GM06990 (cell line): ENCODE measurements around the gene FBXW8.

Experiments used
- DNase-seq: peaks from one replicate; pipeline ENCODE4 v3.0.0-alpha.2; 2011; ENCODE audit not compliant: insufficient read length; ENCODE audit errors: extremely low read depth
- H3K27me3 ChIP-seq: replicated peaks from 2 replicates; pipeline ENCODE4 v1.6.0; 2011; ENCODE audit warnings: low read length; ENCODE audit not compliant: control insufficient read depth, insufficient read depth
- H3K36me3 ChIP-seq: 2 replicates; pipeline ENCODE4 v1.5.1; 2011; ENCODE audit warnings: low read length; ENCODE audit not compliant: control insufficient read depth, insufficient read depth
- H3K4me3 ChIP-seq: replicated peaks from 2 replicates; pipeline ENCODE4 v1.5.1; 2011; ENCODE audit warnings: low read depth, mild to moderate bottlenecking, control low read depth, low read length
- TF ChIP-seq, protein P1 (sequence below): IDR thresholded peaks from 2 replicates; pipeline ENCODE4 v1.5.1; 2011; ENCODE audit warnings: low read length, control low read depth, mild to moderate bottlenecking, inconsistent platforms; ENCODE audit not compliant: insufficient read depth, poor library complexity, severe bottlenecking

FBXW8 gene

DNA sequence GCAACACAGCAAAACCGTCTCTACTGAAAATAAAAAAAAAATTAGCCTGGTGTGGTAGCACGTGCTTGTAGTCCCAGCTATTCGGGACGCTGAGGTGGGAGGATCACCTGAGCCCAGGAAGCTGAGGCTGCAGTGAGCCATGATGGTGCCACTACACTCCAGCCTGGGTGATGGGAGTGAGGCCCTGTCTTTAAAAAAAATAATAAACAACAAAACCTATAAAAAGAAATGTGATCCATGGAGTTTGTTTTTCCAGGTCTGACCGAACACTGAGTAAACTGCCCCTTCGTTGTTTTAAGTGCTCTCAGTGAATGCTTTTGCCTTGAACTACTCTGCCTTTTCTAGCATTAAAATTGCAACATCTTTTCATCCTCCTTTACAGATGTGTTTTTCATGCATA, 111.7 kb downstream of the FBXW8 start:
- no peak for DNase-seq
- no peak overlapping the region for H3K4me3 ChIP-seq
- TF ChIP-seq, protein P1, sequence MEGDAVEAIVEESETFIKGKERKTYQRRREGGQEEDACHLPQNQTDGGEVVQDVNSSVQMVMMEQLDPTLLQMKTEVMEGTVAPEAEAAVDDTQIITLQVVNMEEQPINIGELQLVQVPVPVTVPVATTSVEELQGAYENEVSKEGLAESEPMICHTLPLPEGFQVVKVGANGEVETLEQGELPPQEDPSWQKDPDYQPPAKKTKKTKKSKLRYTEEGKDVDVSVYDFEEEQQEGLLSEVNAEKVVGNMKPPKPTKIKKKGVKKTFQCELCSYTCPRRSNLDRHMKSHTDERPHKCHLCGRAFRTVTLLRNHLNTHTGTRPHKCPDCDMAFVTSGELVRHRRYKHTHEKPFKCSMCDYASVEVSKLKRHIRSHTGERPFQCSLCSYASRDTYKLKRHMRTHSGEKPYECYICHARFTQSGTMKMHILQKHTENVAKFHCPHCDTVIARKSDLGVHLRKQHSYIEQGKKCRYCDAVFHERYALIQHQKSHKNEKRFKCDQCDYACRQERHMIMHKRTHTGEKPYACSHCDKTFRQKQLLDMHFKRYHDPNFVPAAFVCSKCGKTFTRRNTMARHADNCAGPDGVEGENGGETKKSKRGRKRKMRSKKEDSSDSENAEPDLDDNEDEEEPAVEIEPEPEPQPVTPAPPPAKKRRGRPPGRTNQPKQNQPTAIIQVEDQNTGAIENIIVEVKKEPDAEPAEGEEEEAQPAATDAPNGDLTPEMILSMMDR = no peak
- H3K36me3 ChIP-seq = peaks cover 15% of the 10 kb centered on the region
- H3K27me3 ChIP-seq = no peaks in the 10 kb centered on the region

DNA sequence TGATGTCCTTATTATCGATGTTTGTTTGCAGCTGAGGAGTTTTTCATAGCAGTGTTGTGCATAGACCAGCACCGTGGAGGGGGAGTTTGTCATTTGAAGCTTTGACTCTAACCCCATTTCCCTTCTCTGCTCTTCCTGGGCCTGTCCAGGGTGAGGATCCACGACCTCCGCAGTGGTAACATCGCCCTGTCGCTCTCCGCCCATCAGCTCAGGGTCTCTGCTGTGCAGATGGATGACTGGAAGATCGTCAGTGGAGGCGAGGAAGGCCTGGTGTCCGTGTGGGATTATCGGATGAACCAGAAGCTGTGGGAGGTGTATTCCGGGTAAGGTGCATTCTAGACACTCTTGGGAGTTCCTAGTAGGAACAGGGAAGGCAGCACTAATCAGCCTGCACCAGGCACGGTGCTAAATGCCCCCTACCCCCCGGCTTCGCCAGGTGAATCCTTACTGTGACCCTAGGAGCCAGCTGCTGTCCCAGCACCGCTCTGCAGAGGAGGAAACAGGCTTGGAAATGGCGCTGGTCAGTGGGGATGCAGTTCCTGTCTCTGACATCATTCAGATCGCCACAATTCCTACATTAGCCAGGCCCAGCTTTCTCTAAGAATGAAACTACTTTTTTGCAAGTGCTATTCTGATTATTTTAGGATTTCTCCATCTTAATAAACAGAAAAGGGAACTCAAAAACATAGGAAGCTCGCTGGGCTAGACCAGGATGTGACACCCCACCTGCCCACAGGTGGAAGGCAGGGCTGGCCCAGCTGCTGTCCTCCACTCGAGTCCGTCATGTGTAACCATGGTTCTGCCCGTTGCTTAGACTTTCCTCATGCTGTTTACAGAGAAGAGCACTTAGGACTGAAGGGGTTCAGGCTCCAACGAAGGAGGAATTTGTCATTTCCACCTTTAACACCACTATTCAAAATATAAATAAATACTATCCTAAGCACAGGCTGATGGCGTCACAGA, 113.5 kb downstream of the FBXW8 start:
- no peaks in the 10 kb centered on the region for H3K27me3 ChIP-seq
- no peak for DNase-seq
- H3K4me3 ChIP-seq = no peak overlapping the region
- TF ChIP-seq, protein P1 = no peak
- peaks cover 22% of the 10 kb centered on the region for H3K36me3 ChIP-seq

DNA sequence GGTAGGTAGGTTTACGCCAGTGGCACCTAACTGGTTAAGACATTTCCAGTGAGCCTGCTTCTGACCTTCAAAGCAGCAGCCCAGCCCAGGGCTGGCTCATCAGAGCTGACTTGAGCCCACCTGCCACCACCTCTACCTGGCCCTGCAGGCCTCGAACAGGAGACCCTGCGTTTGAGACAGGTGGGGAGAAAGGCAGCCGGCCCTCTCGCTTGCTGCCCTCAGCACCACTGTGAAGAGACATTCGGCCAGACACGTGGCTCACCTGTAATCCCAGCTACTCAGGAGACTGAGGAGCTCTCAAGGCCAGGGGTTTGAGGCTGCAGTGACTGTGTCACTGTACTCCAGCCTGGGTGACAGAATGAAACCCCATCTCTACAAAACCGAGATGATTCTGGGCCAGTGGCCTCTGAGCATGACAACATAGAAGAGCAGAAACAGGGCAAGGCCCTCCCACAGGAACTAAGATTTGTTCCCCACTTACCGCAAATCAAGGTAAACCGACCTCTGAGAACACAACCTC, 114.3 kb downstream of the FBXW8 start:
- DNase-seq = no peak
- TF ChIP-seq, protein P1 = no peak
- H3K27me3 ChIP-seq = no peaks in the 10 kb centered on the region
- H3K36me3 ChIP-seq = peaks cover 22% of the 10 kb centered on the region
- no peak overlapping the region for H3K4me3 ChIP-seq

DNA sequence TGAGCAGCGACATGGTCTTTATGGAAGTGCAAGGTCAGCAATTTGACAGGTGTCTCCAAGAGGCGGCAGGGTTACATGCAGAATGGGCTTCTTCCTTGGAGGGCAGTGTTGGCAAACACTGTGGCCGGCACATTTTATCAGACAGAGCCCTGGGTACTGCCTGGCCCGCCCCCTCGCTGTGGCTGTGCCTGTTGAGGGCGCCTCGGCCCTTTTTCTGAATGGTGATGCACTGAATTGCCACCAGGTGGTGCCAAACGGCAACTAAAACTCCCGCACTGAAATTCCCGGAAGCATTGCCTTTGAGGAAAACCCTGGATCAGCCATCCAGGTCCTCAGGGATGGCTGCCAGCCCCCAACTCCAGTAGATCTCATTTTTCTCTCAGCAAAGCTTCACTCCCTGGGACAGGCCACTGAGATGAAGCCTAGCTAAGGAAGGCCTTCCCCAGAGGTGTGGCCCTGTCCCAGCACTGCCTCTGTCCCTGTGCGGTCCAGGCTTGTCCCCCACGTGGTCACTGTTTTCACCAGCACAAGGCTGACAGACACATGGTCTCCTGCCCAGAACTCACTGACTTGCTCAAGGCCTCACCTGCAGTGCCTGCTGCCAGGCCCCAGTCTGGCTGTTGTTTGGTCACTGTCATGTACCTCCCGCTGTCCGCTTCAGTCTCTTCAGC, 114.9 kb downstream of the FBXW8 start:
- no peaks in the 10 kb centered on the region for H3K27me3 ChIP-seq
- DNase-seq = no peak
- H3K36me3 ChIP-seq = peaks cover 22% of the 10 kb centered on the region
- TF ChIP-seq, protein P1 = peak; percentile 73
- no peak overlapping the region for H3K4me3 ChIP-seq

DNA sequence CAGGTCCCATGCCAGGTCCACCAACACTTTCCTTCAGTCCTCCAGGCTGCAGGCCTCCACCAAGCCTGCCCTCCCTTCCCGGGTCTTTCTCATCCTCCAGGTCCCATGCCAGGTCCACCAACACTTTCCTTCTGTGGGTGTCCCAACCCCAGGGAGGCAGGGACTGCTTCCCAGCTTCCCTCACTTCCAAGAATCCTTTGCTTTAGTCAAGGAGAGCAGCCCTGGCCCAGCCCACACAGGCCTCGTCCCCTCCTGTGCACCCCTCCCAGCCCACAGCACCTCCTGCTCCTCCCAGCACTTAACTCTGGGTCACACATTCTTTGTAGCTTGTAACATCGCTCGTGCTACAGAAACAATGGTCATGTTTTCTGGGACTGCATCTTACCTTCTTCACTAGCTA, 115.6 kb downstream of the FBXW8 start:
- TF ChIP-seq, protein P1 = no peak
- H3K27me3 ChIP-seq = no peaks in the 10 kb centered on the region
- H3K4me3 ChIP-seq = no peak overlapping the region
- peaks cover 22% of the 10 kb centered on the region for H3K36me3 ChIP-seq
- DNase-seq = no peak
